GM12864 (cell line): Measurements from ENCODE around the gene LCE3A.

Source experiments
- DNase-seq: peaks from one replicate; pipeline ENCODE4 v3.0.0-alpha.2; 2011; ENCODE audit warnings: low read depth
- H3K4me3 ChIP-seq: 2 replicates; pipeline ENCODE4 v1.5.1; 2011; ENCODE audit warnings: mild to moderate bottlenecking, low read depth, low read length, control low read depth
- TF ChIP-seq, protein P1 (sequence below): IDR thresholded peaks from 2 replicates; pipeline ENCODE4 v1.5.1; 2011; ENCODE audit warnings: low read depth, mild to moderate bottlenecking, moderate library complexity, low read length, control low read depth, inconsistent platforms; ENCODE audit errors: missing control alignments

Gene LCE3A

GRCh38 chr1:152654110-152654509 is 31.2 kb upstream of the LCE3A start:
- DNase-seq, result peak; percentile 5
- TF ChIP-seq, protein P1, sequence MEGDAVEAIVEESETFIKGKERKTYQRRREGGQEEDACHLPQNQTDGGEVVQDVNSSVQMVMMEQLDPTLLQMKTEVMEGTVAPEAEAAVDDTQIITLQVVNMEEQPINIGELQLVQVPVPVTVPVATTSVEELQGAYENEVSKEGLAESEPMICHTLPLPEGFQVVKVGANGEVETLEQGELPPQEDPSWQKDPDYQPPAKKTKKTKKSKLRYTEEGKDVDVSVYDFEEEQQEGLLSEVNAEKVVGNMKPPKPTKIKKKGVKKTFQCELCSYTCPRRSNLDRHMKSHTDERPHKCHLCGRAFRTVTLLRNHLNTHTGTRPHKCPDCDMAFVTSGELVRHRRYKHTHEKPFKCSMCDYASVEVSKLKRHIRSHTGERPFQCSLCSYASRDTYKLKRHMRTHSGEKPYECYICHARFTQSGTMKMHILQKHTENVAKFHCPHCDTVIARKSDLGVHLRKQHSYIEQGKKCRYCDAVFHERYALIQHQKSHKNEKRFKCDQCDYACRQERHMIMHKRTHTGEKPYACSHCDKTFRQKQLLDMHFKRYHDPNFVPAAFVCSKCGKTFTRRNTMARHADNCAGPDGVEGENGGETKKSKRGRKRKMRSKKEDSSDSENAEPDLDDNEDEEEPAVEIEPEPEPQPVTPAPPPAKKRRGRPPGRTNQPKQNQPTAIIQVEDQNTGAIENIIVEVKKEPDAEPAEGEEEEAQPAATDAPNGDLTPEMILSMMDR, result peak; percentile 82
- no peak overlapping the region for H3K4me3 ChIP-seq

GRCh38 chr1:152646656-152647055 is 23.8 kb upstream of the LCE3A start:
- TF ChIP-seq, protein P1, result no peak

DNA sequence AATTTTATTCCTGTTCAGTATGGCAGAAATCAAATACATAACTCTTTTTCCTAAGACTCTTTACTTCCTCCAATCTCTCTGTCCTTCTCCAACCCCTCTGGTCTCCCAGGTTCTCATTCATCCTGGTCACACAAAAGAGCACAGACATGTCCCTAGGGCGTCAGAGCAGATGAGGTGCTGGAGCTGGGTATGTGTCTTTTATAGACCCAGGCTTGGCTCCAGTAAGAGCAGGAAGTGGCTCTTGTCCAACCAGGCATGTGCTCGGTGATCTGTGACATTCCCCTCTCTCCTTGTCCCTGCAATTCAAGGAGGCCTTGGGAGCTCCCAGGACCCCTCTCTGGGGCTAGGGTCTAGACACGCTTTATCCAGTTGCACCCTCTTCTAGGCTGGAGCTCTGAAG is 22.2 kb upstream of the LCE3A start:
- TF ChIP-seq, protein P1, result no peak
- DNase-seq, result no peak
- no peak overlapping the region for H3K4me3 ChIP-seq

More at GRCh38 chr1:152646656-152647055, 23.8 kb upstream of the LCE3A start:
- no peak for DNase-seq
- no peak overlapping the region for H3K4me3 ChIP-seq

GRCh38 chr1:152643945-152644344 is 21.0 kb upstream of the LCE3A start:
- TF ChIP-seq, protein P1, result no peak
- DNase-seq, result no peak
- H3K4me3 ChIP-seq, result no peak overlapping the region

GRCh38 chr1:152640351-152640750 is 17.4 kb upstream of the LCE3A start:
- TF ChIP-seq, protein P1, result no peak
- no peak for DNase-seq

DNA sequence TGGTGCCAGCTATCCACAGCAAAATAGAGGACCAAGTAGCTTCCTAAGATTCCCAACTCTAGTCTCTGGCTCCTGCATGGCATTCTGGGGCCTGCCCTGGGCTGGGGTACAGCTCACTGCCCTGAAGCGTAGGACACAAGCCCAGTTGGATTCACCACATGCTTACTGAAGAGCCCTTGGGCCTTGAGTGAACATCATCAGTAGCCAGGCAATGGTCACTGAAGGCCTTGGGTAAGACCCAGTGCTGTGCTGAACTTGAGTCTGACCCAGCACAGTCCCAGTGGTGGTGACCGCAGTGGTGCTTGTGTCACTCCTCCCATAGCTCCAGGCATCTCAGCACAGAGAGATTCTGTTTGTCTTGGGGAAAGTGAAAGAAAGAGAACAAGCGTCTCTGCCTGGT is 7.7 kb upstream of the LCE3A start:
- DNase-seq, result no peak
- H3K4me3 ChIP-seq, result no peak overlapping the region
- TF ChIP-seq, protein P1, result no peak

More at GRCh38 chr1:152640351-152640750, 17.4 kb upstream of the LCE3A start:
- H3K4me3 ChIP-seq, result no peak overlapping the region

GRCh38 chr1:152626744-152627143 is 3.8 kb upstream of the LCE3A start:
- no peak for DNase-seq
- H3K4me3 ChIP-seq, result no peak overlapping the region
- TF ChIP-seq, protein P1, result no peak
